ENCODE results near the gene KIAA1217. TPM values are rescaled to one million over a fixed set of nuclear protein-coding genes. Genes with fewer than 3 reads are reported as not detected.

Gene KIAA1217, protein sequence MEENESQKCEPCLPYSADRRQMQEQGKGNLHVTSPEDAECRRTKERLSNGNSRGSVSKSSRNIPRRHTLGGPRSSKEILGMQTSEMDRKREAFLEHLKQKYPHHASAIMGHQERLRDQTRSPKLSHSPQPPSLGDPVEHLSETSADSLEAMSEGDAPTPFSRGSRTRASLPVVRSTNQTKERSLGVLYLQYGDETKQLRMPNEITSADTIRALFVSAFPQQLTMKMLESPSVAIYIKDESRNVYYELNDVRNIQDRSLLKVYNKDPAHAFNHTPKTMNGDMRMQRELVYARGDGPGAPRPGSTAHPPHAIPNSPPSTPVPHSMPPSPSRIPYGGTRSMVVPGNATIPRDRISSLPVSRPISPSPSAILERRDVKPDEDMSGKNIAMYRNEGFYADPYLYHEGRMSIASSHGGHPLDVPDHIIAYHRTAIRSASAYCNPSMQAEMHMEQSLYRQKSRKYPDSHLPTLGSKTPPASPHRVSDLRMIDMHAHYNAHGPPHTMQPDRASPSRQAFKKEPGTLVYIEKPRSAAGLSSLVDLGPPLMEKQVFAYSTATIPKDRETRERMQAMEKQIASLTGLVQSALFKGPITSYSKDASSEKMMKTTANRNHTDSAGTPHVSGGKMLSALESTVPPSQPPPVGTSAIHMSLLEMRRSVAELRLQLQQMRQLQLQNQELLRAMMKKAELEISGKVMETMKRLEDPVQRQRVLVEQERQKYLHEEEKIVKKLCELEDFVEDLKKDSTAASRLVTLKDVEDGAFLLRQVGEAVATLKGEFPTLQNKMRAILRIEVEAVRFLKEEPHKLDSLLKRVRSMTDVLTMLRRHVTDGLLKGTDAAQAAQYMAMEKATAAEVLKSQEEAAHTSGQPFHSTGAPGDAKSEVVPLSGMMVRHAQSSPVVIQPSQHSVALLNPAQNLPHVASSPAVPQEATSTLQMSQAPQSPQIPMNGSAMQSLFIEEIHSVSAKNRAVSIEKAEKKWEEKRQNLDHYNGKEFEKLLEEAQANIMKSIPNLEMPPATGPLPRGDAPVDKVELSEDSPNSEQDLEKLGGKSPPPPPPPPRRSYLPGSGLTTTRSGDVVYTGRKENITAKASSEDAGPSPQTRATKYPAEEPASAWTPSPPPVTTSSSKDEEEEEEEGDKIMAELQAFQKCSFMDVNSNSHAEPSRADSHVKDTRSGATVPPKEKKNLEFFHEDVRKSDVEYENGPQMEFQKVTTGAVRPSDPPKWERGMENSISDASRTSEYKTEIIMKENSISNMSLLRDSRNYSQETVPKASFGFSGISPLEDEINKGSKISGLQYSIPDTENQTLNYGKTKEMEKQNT (N-terminal part only)
- 100 to 1,000 TPM in 1 of 4 donors, 10 to 100 TPM in 3; 12.7 to 156 (median 34.8) TPM for total RNA-seq

- TF ChIP-seq, protein P1, sequence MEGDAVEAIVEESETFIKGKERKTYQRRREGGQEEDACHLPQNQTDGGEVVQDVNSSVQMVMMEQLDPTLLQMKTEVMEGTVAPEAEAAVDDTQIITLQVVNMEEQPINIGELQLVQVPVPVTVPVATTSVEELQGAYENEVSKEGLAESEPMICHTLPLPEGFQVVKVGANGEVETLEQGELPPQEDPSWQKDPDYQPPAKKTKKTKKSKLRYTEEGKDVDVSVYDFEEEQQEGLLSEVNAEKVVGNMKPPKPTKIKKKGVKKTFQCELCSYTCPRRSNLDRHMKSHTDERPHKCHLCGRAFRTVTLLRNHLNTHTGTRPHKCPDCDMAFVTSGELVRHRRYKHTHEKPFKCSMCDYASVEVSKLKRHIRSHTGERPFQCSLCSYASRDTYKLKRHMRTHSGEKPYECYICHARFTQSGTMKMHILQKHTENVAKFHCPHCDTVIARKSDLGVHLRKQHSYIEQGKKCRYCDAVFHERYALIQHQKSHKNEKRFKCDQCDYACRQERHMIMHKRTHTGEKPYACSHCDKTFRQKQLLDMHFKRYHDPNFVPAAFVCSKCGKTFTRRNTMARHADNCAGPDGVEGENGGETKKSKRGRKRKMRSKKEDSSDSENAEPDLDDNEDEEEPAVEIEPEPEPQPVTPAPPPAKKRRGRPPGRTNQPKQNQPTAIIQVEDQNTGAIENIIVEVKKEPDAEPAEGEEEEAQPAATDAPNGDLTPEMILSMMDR (IDR thresholded peaks at IDR 0.05): no peak
- DNase-seq (ENCODE audit: low spot score) (no peak), ATAC-seq (ENCODE audit: low FRiP score) (peak; percentile 57)
These were observed at the start of gene KIAA1217 for GRCh38 chr10:24208661-24209431. KIAA1217 (plus strand) TSS chr10:24209138; CDS start chr10:24209194, 56 bp downstream.

DNA sequence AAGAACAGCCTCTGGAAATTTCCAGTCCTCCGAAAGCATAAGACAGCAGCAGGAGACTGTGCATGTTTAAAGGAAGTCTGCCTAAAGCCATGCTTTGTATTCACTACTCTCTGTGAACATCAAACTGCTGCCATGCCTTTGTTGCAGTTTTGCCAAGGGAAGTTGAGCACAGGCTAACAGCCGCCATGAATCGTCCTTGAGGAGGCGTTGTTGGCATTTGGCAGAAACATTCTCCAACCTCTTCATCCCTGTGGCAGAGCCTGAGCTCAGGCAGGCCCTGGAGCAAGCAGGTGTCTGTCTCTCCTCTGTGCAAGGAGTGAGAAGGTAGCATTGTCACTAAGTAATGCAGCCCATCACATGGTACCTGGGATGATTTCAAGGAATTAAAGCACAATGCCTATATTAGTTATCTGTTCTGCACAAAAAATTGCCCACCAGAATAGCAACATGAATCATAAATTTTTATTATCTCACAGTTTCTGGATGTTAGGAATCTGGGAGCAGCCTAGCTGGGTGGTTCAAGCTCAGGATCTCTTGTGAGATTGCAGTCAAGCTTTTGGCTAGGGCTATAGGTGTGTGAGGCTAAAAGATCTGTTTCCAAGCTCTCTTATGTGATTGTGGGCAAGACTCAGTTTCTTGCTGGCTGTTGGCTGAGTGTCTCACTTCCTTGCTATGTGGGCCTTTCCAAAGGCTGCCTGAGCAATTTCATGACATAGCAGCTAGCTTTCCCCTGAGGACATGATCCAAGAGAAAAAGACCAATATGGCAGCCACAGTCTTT is 46.5 kb upstream of the KIAA1217 start:
- TF ChIP-seq, protein P1 (IDR thresholded peaks at IDR 0.05): no peak
- ATAC-seq (ENCODE audit: low FRiP score) (no peak), DNase-seq (ENCODE audit: low spot score) (no peak)

DNA sequence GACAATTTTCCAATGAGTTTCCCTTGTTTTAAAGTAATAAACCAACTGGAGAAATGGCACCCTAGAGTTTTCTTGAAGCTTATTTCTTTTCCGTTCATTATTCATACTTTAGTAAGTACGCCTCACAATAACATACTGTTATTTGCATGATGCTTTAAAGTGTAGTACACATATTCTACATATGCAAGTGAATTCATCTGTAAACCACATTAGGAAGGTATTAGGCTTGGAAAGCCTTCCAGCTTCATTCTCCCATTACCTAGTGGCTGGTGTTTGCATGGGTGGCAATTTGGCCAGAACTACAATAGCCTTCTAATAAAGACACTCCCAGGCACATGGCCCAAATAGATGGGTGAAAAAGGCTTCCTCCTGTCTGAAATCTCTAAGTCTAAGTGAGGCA is 45.5 kb upstream of the KIAA1217 start:
- ATAC-seq (ENCODE audit: low FRiP score) (no peak), DNase-seq (ENCODE audit: low spot score) (no peak)
- TF ChIP-seq, protein P1 (IDR thresholded peaks at IDR 0.05): no peak

- DNase-seq (ENCODE audit: low spot score): no peak
- no peak for ATAC-seq (ENCODE audit: low FRiP score)
- TF ChIP-seq, protein P1 (IDR thresholded peaks at IDR 0.05): no peak
These were observed 40.4 kb upstream of the KIAA1217 start for GRCh38 chr10:24168258-24169170.

GRCh38 chr10:24170199-24170598 is 38.7 kb upstream of the KIAA1217 start:
- ATAC-seq (ENCODE audit: low FRiP score) (no peak), DNase-seq (ENCODE audit: low spot score) (no peak)
- TF ChIP-seq, protein P1 (IDR thresholded peaks at IDR 0.05): no peak
